NCI-H1417 (cell line): ENCODE results near the gene ATF7.
"Not testable (repeated sequence)": the region's sequence is repeated elsewhere in the genome, so short reads cannot be mapped to it uniquely, and the experiment has no call there.

Experiments
- DNase-seq, 3 experiments: peaks; one replicate each; lab custom pipeline; 2025; lab: John Stamatoyannopoulos, UW

ATF7 gene

DNA sequence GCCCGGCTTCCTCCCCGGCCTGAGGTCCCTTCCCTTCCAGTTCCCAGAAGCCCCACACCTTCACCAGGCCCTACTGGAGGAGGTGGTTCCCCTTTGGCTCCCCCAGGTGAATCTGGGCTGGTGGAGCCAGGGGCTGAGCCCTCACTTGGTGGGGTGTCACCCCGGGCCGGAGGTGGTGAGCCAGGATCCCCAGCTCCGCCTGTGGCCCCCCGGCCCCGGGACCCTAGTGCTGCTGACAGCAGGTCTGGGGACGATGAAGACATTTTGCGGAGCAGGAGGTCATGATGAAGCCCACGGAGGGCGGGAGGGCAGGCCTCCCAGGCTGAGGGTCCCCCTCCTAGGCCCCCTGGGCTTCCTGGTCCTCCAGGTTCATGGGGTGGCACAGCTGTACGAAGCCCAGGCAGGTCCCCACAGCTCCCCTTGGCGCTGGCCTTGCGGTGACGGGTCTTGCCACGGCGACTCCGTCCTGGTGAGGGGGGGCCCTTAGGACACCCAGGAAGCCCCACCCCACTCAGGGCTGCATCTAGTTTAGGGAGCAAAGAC, 143.5 kb downstream of the ATF7 start:
- DNase-seq = no peak

DNA sequence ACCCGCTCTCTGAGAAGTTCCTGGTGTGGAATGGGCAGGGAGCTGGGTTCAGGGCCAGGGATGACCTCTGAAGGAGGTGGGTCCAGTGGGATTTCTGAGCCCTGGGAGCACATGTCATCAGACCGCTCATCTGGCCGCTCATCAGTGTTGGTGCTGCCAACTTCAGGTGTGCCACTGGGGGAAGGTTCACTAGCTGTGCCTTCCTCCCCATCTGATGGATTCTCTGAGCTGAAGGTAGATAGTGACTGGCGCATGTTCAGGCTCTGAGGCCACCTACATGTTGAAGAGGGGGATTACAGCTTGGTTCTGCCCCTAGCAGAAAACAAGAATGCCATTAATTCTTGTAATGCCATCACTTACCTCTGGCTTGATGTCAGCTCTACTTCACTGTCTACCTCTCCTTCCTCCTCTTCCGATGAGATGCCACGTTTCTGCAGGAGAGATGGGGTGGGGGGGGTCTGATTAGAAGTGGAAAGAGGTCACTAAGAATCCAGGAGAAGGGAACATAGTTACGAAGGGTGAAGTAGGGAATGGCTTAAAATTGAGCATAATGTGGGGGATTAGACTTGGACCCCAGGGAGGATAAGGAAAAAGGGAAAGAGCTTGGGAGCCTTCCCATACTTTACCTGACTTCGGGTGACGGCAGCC, 144.1 kb downstream of the ATF7 start:
- DNase-seq = peak in 1 of 3 experiments; percentile 19

DNA sequence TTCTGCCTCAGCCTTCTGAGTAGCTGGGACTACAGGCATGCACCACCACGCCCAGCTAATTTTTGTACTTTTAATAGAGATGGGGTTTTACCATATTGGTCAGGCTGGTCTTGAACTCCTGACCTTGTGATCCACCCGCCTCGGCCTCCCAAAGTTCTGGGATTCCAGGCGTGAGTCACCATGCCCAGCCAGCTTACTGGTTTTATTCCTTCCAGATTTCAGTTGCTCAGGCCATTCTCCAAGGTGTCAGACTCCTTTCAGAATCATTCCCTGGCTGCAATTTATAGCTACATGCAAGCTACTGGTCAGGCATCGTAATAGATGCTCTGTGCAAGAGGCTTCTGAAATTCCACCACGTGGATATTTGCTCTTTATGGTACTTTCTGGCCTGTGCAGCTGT, 144.7 kb downstream of the ATF7 start:
- DNase-seq = not testable (repeated sequence)

DNA sequence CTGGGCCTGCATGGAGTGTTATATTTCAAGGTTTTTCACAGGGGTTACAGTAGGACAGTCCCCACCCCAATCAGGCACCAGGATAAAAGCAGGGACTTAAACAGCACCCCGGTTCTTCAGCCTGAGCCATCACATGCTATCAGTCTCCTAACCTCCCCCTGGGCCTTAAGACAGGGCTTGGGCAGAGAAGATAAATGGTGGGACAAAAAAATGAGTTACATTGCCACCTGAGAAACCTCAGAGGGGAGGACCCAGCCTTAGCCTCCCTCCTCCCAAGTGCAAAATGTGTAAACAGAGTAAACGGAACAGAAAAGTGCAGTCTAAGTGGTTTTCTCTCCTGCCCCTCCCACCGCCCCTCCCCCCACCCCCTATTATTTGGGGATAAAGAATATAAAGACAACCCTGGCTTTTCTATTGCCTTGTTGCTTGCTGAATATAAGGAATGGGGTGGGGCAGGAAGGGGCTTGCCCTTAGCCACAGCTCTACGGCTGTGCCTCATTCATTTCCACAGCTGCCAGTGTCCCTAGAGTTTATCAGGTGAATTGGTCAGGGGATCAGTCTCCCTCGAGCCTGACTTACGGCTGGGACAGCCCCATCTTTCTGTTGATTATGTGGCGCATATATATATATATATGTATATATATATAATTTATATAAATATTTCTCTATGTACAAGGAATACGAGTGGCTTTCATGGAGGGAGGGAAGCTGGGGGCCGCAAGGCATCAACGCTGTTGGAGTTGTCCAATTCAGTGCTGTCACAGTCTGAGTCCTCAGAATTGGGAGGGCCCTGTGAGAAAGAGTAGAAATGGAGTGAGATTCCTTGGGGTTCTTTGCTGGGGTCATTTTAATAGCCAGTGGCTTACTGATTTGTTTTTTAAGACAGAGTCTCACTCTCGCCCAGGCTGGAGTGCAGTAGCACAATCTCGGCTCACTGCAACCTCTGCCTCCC, 145.4 kb downstream of the ATF7 start:
- no peak for DNase-seq

DNA sequence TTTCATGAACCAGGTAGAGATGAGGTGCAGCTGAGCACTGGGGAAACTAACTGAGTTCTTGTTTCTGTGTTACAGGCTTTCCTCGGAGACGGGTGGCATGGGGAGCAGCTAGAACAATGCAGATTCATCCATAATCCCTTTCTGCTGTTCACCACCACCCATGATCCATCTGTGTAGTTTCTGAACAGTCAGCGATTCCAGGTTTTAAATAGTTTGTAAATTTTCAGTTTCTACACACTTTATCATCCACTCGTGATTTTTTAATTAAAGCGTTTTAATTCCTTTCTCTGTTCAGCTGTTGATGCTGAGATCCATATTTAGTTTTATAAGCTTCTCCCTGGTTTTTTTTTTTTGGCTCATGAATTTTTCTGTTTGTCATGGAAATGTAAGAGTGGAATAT, 146.9 kb downstream of the ATF7 start:
- DNase-seq = no peak

GRCh38 chr12:53478865-53479264, 147.3 kb downstream of the ATF7 start:
- no peak for DNase-seq

- peak in 2 of 3 experiments; percentile 18 to 39 for DNase-seq
Measured at GRCh38 chr12:53476769-53477209, 149.4 kb downstream of the ATF7 start.

DNA sequence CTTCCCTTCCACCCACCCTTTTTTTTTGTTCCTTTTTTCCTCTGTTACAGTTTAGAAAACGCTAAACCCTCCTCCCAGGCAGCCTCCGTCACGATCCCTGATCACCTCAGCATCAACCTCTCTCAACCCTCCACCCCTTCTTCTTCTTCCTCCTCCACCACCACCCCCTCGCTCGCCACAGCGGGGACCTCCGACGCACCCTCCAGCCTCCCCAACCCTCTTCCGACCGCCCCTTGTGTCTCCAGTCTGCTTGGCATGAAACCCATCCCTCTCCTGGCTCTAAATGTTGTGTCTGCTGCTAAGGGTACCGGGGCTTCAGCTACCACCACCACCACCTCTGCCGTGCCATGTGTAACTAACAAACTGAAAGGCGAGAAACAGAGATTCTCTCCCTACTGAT, 151.4 kb downstream of the ATF7 start:
- no peak for DNase-seq

- no peak for DNase-seq
Measured at GRCh38 chr12:53474077-53474476, 152.1 kb downstream of the ATF7 start.

DNA sequence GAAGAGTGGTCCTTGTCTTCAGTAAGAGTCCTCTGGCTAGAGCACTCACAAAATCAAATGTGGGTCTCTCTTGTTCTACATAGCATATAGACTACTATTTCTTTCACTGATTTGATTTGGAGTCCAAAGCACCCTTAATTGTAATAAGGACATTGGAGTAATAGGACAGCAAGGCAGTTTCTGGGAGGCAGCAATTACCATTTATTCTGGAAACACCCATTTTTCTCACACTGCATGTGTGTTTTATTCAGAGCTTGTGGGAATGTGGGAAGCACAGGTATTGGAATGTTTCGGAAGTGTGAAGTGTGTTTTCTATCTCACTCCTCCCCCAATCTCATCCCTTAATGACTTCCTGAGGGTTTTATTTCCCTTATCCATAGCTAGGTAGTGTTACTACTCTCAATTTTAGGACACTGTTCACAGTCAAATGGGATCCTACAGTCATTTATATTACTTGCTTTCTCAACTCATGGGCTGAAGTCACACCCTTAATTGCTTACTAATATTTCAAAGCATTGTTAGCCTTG, 154.1 kb downstream of the ATF7 start:
- DNase-seq = no peak

DNA sequence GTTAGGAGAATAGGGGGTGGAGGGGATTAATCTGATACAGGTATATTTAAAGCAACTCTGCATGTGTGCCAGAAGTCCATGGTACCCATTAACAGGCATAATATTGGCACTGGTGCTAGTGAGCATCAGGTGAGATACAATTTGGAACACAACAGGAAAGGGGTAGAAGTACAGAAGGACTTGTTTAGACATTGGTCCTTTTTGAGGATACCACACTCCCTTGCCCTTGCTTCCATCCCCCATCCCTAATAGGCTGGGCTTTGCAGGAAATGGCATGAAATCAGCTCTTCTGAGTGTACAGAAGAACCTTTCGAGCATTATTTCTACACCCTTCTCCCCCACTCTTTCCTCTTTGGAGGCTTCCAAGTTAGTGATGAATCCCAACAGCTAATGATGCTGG, 157.9 kb downstream of the ATF7 start:
- no peak for DNase-seq

DNA sequence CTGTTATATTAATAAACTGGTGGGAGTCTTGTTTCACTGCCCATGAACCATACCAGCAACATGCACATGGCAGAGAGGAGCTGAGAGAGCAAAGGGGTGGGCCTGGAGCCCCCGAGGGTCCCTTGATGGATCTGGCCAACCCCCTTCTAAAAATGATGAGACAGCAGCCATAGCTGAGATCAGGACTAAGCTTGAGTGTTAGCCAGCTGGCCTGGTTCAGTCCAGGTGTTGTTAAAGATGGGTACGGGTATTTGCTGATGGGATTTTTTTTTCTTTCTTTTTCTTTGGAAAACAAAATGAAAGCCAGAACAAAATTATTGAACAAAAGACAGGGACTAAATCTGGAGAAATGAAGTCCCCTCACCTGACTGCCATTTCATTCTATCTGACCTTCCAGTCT, 158.3 kb downstream of the ATF7 start:
- no peak for DNase-seq

- DNase-seq = no peak
Measured at GRCh38 chr12:53467082-53467481, 159.1 kb downstream of the ATF7 start.

- DNase-seq = peak in 2 of 3 experiments; percentile 39 to 77
Measured at GRCh38 chr12:53466640-53467039, 159.5 kb downstream of the ATF7 start.

- no peak for DNase-seq
Measured at GRCh38 chr12:53465679-53466078, 160.5 kb downstream of the ATF7 start.

DNA sequence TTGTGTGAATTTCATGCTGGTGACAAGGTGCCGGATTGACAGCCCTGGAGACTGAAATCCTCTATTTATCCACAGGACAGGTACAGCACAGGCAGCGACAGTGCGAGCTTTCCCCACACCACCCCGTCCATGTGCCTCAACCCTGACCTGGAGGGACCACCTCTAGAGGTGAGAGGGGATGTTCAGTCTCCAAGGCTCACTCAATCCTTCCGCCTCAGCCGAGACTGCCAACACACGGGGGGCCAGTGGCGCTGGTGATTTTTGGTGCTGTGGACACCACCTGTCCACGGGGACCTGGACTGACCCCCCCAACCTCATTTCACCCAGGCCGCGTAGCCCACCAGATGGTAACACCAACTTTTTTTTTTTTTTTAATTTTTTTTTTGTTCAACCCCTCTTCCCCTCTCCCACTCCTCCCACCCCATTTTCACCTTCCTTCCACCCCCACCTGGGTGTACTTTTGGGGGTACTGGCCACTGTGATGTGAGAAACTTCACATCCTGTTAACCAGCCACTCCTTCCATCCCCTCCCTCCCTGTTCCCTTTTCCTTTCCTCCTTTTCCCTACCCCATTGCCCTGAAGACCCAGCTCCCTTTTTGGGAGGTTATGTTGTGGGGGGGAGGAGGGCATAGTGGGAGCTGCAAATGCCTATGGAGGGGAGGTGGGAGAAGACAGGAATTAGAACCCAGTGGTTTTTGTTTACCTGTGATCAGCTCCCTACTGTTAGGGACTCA, 161.3 kb downstream of the ATF7 start:
- DNase-seq = no peak

- DNase-seq = no peak
Measured at GRCh38 chr12:53463802-53464560, 162.2 kb downstream of the ATF7 start.

- no peak for DNase-seq
Measured at GRCh38 chr12:53462935-53463334, 163.2 kb downstream of the ATF7 start.

- no peak for DNase-seq
Measured at GRCh38 chr12:53461591-53461990, 164.6 kb downstream of the ATF7 start.

DNA sequence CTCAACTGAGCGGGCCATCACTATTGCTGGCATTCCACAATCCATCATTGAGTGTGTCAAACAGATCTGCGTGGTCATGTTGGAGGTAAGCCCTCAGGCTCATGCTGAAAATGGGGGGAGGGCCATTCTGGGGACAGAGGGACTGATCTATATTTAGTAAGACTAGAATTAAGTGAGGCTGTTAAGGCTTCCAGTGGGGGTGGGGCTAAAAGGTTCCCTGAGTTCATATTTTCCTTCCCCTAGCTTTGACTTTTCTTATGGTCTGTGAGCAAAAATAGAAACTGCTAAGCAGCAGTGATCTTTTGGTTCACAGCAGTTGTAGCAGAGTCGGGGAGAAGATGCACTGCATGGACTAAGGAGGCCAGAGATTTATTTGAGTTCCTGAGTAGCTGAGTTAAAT, 165.1 kb downstream of the ATF7 start:
- no peak for DNase-seq

DNA sequence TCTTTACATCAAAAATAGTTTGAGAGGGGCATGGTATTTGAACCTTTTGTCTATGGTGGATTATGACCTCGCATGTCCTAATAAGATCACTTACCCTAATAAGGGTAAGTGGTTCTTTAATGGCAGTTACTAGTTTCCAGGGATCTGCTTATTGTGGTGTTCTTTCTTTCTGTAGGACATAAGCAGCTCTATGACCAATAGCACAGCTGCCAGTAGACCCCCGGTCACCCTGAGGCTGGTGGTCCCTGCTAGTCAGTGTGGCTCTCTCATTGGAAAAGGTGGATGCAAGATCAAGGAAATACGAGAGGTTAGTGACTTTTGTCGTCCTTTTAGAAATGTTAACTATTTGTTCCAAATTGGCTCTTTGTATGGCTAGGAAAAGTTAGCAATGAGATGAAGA, 167.1 kb downstream of the ATF7 start:
- DNase-seq = no peak
